H1 (cell line): ENCODE measurements around the gene KRTAP1-3. TPM values are rescaled to one million over a fixed set of nuclear protein-coding genes. Genes with fewer than 3 reads are reported as not detected.

Experiments used
- CTCF ChIA-PET: fragments of 300-600 bp; sonication (Branson Sonifier 250); formaldehyde crosslinking; loops from one replicate; lab custom pipeline; 2021; ENCODE audit not compliant: partially characterized antibody; lab: Charles Lee
- POLR2A ChIA-PET: fragments of 300-600 bp; sonication (Branson Sonifier 250); formaldehyde crosslinking; loops from one replicate; lab custom pipeline; 2021; ENCODE audit warnings: inconsistent platforms; ENCODE audit not compliant: partially characterized antibody; lab: Charles Lee
- DNase-seq, 2 experiments: peaks; one replicate each; pipeline versions ENCODE4 v3.0.0 to v3.0.0-alpha.2; 2010 to 2022; ENCODE audit warnings: low spot score in 2 of 2, low read depth in 1 of 2, mixed read lengths in 1 of 2
- FAIRE-seq: peaks from 2 replicates; lab custom pipeline; 2011; peaks lifted over from hg19 to GRCh38; lab: Jason Lieb, UNC
- H2AFZ ChIP-seq: 2 replicates; pipeline ENCODE4 v1.8.1; 2012; ENCODE audit warnings: low read length, inconsistent platforms
- H2AK5ac ChIP-seq: 2 replicates; pipeline ENCODE4 v1.6.1; 2013; ENCODE audit warnings: low read depth, low read length
- H2BK120ac ChIP-seq: replicated peaks from 2 replicates; pipeline ENCODE3; 2013; ENCODE audit warnings: low read depth, low read length, inconsistent platforms
- H2BK12ac ChIP-seq: 2 replicates; pipeline ENCODE4 v1.6.1; 2013; ENCODE audit warnings: low read depth, low read length
- H2BK15ac ChIP-seq: 2 replicates; pipeline ENCODE4 v1.6.1; 2013; ENCODE audit warnings: low read length
- H2BK20ac ChIP-seq: 2 replicates; pipeline ENCODE4 v1.6.1; 2013; ENCODE audit warnings: low read length
- H2BK5ac ChIP-seq: 2 replicates; pipeline ENCODE4 v1.6.1; 2013; ENCODE audit warnings: low read depth, low read length
- H3K14ac ChIP-seq: 2 replicates; pipeline ENCODE4 v1.6.1; 2013; ENCODE audit warnings: inconsistent platforms; ENCODE audit not compliant: insufficient read length
- H3K18ac ChIP-seq: 2 replicates; pipeline ENCODE4 v1.6.1; 2013; ENCODE audit warnings: low read length; ENCODE audit errors: extremely low read depth
- H3K23ac ChIP-seq: 2 replicates; pipeline ENCODE4 v1.6.1; 2013; ENCODE audit warnings: inconsistent platforms; ENCODE audit not compliant: insufficient read length
- H3K23me2 ChIP-seq: 2 replicates; pipeline ENCODE4 v1.6.1; 2013; ENCODE audit warnings: low read depth, low read length
- H3K27ac ChIP-seq: 2 replicates; pipeline ENCODE4 v1.6.1; 2011; ENCODE audit warnings: low read depth, low read length, inconsistent platforms
- H3K27me3 ChIP-seq, 4 experiments: replicated peaks in 1 of 4; 1 replicate in 1 of 4; 2 replicates in 3 of 4; pipeline versions ENCODE4 v1.6.1 to v1.8.1; 2011 to 2013; ENCODE audit warnings: low read length in 3 of 4, mild to moderate bottlenecking in 3 of 4, inconsistent platforms in 2 of 4, mixed read lengths in 2 of 4, moderate library complexity in 1 of 4; ENCODE audit not compliant: control insufficient read depth in 3 of 4, insufficient read depth in 3 of 4; ENCODE audit errors: extremely low read depth in 1 of 4
- H3K36me3 ChIP-seq, 4 experiments: 2 replicates each; pipeline versions ENCODE4 v1.6.1 to v1.8.1; 2011 to 2013; ENCODE audit warnings: mild to moderate bottlenecking in 4 of 4, low read length in 3 of 4, moderate library complexity in 2 of 4, control low read depth in 1 of 4, inconsistent platforms in 1 of 4; ENCODE audit not compliant: insufficient read depth in 4 of 4, control insufficient read depth in 2 of 4
- H3K4ac ChIP-seq: replicated peaks from 2 replicates; pipeline ENCODE3; 2013; ENCODE audit warnings: low read length, low read depth, mixed read lengths, inconsistent platforms; ENCODE audit not compliant: insufficient read length
- H3K4me1 ChIP-seq, 4 experiments: replicated peaks in 1 of 4; 1 replicate in 1 of 4; 2 replicates in 3 of 4; pipeline versions ENCODE4 v1.6.1 to v1.8.1; 2011 to 2013; ENCODE audit warnings: low read length in 3 of 4, inconsistent platforms in 2 of 4, mixed read lengths in 1 of 4; ENCODE audit not compliant: insufficient read depth in 4 of 4, control insufficient read depth in 3 of 4
- H3K4me2 ChIP-seq, 2 experiments: 2 replicates each; pipeline versions ENCODE4 v1.6.1 to v1.8.1; 2011 to 2013; ENCODE audit warnings: low read depth in 2 of 2, low read length in 2 of 2, control low read depth in 1 of 2, inconsistent platforms in 1 of 2, mild to moderate bottlenecking in 1 of 2; ENCODE audit not compliant: insufficient read depth in 1 of 2
- H3K4me3 ChIP-seq, 4 experiments: fragments of 200-600, 300-600 bp in 1 of 4; sonication (generic), shearing (Covaris generic), sonication (Bioruptor Twin) in 1 of 4; 2 replicates each; pipeline versions ENCODE4 v1.5.1 to v1.8.1; 2011 to 2016; ENCODE audit warnings: low read length in 4 of 4, low read depth in 3 of 4, control low read depth in 2 of 4, inconsistent platforms in 2 of 4, mild to moderate bottlenecking in 2 of 4, mixed read lengths in 1 of 4, moderate library complexity in 1 of 4; ENCODE audit not compliant: insufficient read depth in 2 of 4; ENCODE audit errors: extremely low read depth in 1 of 4
- H3K56ac ChIP-seq: replicated peaks from 2 replicates; pipeline ENCODE3; 2013; ENCODE audit warnings: low read depth, mild to moderate bottlenecking, mixed read lengths, low read length, inconsistent platforms; ENCODE audit not compliant: insufficient read length
- H3K79me1 ChIP-seq: 2 replicates; pipeline ENCODE4 v1.6.1; 2013; ENCODE audit warnings: low read depth, low read length, control low read depth
- H3K79me2 ChIP-seq, 2 experiments: 2 replicates each; pipeline versions ENCODE4 v1.6.1 to v1.8.1; 2012 to 2013; ENCODE audit warnings: low read length in 2 of 2, mild to moderate bottlenecking in 2 of 2, inconsistent platforms in 1 of 2; ENCODE audit not compliant: insufficient read depth in 2 of 2, control insufficient read depth in 1 of 2
- H3K9ac ChIP-seq, 4 experiments: replicated peaks in 1 of 4; 1 replicate in 1 of 4; 2 replicates in 3 of 4; pipeline versions ENCODE4 v1.6.1 to v1.8.1; 2011 to 2013; ENCODE audit warnings: low read depth in 3 of 4, low read length in 3 of 4, control low read depth in 2 of 4, mild to moderate bottlenecking in 2 of 4, moderate library complexity in 2 of 4, inconsistent platforms in 1 of 4; ENCODE audit errors: extremely low read depth in 1 of 4
- H3K9me3 ChIP-seq, 2 experiments: 2 replicates each; pipeline versions ENCODE4 v1.6.1 to v1.8.1; 2012 to 2013; ENCODE audit warnings: mild to moderate bottlenecking in 2 of 2, moderate library complexity in 2 of 2, control low read depth in 1 of 2, inconsistent platforms in 1 of 2, low read depth in 1 of 2, low read length in 1 of 2, mixed read lengths in 1 of 2; ENCODE audit not compliant: insufficient read depth in 2 of 2
- H4K20me1 ChIP-seq, 2 experiments: replicated peaks in 1 of 2; 2 replicates each; pipeline versions ENCODE3 to v1.8.1; 2011 to 2013; ENCODE audit warnings: inconsistent platforms in 2 of 2, low read length in 2 of 2, mild to moderate bottlenecking in 1 of 2; ENCODE audit not compliant: insufficient read depth in 2 of 2, control insufficient read depth in 1 of 2
- H4K5ac ChIP-seq: 2 replicates; pipeline ENCODE4 v1.6.1; 2013; ENCODE audit warnings: low read length, low read depth, mixed read lengths, inconsistent platforms; ENCODE audit not compliant: insufficient read length
- H4K8ac ChIP-seq: 2 replicates; pipeline ENCODE4 v1.8.0; 2013; ENCODE audit warnings: mild to moderate bottlenecking, moderate library complexity, low read length, inconsistent platforms; ENCODE audit not compliant: insufficient read depth; ENCODE audit errors: extremely low read depth
- H4K91ac ChIP-seq: replicated peaks from 2 replicates; pipeline ENCODE3; 2013; ENCODE audit warnings: low read length, mixed read lengths, inconsistent platforms; ENCODE audit not compliant: insufficient read length
- EP300 ChIP-seq, 2 experiments: IDR thresholded peaks; 1 replicate in 1 of 2; 2 replicates in 1 of 2; pipeline ENCODE4 v1.6.1; 2011 to 2012; ENCODE audit warnings: low read depth in 2 of 2, low read length in 2 of 2, mild to moderate bottlenecking in 2 of 2, borderline replicate concordance in 1 of 2, inconsistent platforms in 1 of 2, moderate library complexity in 1 of 2
- FOSL1 ChIP-seq: IDR thresholded peaks from 2 replicates; pipeline ENCODE4 v1.6.1; 2011; ENCODE audit warnings: mild to moderate bottlenecking, low read depth, low read length, moderate library complexity; ENCODE audit not compliant: insufficient read depth
- JUND ChIP-seq: IDR thresholded peaks from 2 replicates; pipeline ENCODE4 v1.6.1; 2011; ENCODE audit warnings: mild to moderate bottlenecking, improper control_type of control experiment, low read length
- KDM4A ChIP-seq: IDR thresholded peaks from one replicate; pipeline ENCODE4 v1.7.1; 2012; ENCODE audit warnings: low read depth, mild to moderate bottlenecking, moderate library complexity, low read length, inconsistent platforms; ENCODE audit not compliant: severe bottlenecking
- MAFK ChIP-seq: IDR thresholded peaks from 2 replicates; pipeline ENCODE4 v1.6.1; 2012; ENCODE audit warnings: low read depth, mild to moderate bottlenecking, improper control_type of control experiment, low read length
- PHF8 ChIP-seq: fragments of 200-600 bp; sonication (generic); conservative IDR thresholded peaks from 2 replicates; pipeline ENCODE4 v1.7.1; 2012; ENCODE audit warnings: low read depth, mild to moderate bottlenecking, inconsistent platforms, low read length, moderate library complexity
- POLR2AphosphoS5 ChIP-seq: IDR thresholded peaks from 2 replicates; pipeline ENCODE4 v1.6.1; 2011; ENCODE audit warnings: low read depth, low read length
- RNF2 ChIP-seq: fragments of 200-900, 300-1000 bp; sonication (generic); IDR thresholded peaks from 2 replicates; pipeline ENCODE4 v1.7.1; 2016; ENCODE audit warnings: borderline replicate concordance, low read depth, mild to moderate bottlenecking, antibody characterized with exemption, low read length; ENCODE audit not compliant: poor library complexity, severe bottlenecking; ENCODE audit errors: missing control alignments
- TAF1 ChIP-seq: IDR thresholded peaks from 2 replicates; pipeline ENCODE4 v1.6.1; 2011; ENCODE audit warnings: mild to moderate bottlenecking, low read depth, low read length
- TBP ChIP-seq: IDR thresholded peaks from 2 replicates; pipeline ENCODE4 v1.6.1; 2011; ENCODE audit warnings: low read depth, low read length, improper control_type of control experiment
- TCF12 ChIP-seq: IDR thresholded peaks from 2 replicates; pipeline ENCODE4 v1.6.1; 2011; ENCODE audit warnings: low read depth, mild to moderate bottlenecking, low read length
- YY1 ChIP-seq: IDR thresholded peaks from 2 replicates; pipeline ENCODE4 v1.6.1; 2011; ENCODE audit warnings: low read depth, mild to moderate bottlenecking, low read length
- polyA plus RNA-seq, 7 experiments: library from polyadenylated mRNA; depleted of rRNA in 3 of 7; stranded (reverse) in 5 of 7; unstranded in 2 of 7; fragments of >200 nt in 5 of 7; fragments of 200-250 nt in 2 of 7; gene quantifications; 1 replicate in 5 of 7; 2 replicates in 1 of 7; 4 replicates in 1 of 7; pipeline versions ENCODE4 v1.2.1 to v1.2.3, GENCODE V29; 2011 to 2013; ENCODE audit warnings: missing spikeins in 2 of 7, mixed read lengths in 2 of 7
- total RNA-seq: library from RNA; stranded (reverse); fragmentation: NEBNext Ultra II Directional; extraction: Animal tissue kit (Norgen Biotek cat#: 25700); gene quantifications from 2 replicates; pipeline ENCODE4 v1.2.1, GENCODE V29; 2021
- TF ChIP-seq, protein P1 (sequence below), 3 experiments: IDR thresholded peaks; 1 replicate in 2 of 3; 2 replicates in 1 of 3; pipeline versions ENCODE4 v1.5.1 to v1.6.1; 2011; ENCODE audit warnings: low read length in 3 of 3, mild to moderate bottlenecking in 3 of 3, inconsistent platforms in 2 of 3, low read depth in 1 of 3, moderate library complexity in 1 of 3; ENCODE audit not compliant: insufficient read depth in 1 of 3; ENCODE audit errors: control extremely low read depth in 1 of 3

Gene KRTAP1-3
- total and polyA plus RNA-seq, 2 of the 8 experiments (the other 6 are each of a cell fraction or from before 2014, with no cell fraction given) = not detected

DNA sequence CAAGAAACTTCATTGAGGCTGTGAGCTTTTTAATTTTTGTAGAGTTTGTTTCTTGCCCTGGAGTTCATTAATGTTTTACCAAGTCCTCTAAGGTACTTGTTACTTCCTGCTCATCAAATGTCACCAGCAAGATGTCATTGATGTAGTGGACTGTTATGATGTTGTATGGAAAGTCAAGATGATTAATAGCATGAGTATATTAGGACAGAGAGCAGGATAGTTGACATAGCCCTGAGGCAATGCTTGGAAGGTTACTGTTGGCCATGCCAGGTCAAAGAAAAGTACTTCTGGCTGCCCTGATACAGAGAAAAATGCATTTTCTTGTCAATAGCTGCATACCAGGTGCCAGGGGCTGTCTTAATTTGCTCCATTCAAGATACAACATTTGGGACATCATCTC is 14.3 kb downstream of the KRTAP1-3 start:
- no peak overlapping the region for H3K56ac ChIP-seq
- POLR2A ChIA-PET = no interaction called here
- CTCF ChIA-PET = interaction anchor here (0.6 to 1.3 kb wide), 4 partner anchors 40 to 459 kb away, joined by 3 to 4 read pairs (median 3); no protein-coding TSS in a partner anchor
- H3K4me1 ChIP-seq = no peaks in the 10 kb centered on the region
- no peak overlapping the region for H2BK5ac ChIP-seq
- no peak overlapping the region for H3K18ac ChIP-seq
- no peak for FAIRE-seq
- H3K4me3 ChIP-seq = no peak overlapping the region
- no peak overlapping the region for H3K23ac ChIP-seq
- no peak overlapping the region for H4K8ac ChIP-seq
- no peak overlapping the region for H3K4me2 ChIP-seq
- H4K5ac ChIP-seq = no peak overlapping the region
- H3K14ac ChIP-seq = no peak overlapping the region
- H4K20me1 ChIP-seq = no peaks in the 10 kb centered on the region
- H3K79me2 ChIP-seq = no peaks in the 10 kb centered on the region
- no peaks in the 10 kb centered on the region for H3K36me3 ChIP-seq
- no peak overlapping the region for H3K9ac ChIP-seq
- no peaks in the 10 kb centered on the region for H3K79me1 ChIP-seq
- no peaks in the 10 kb centered on the region for H3K23me2 ChIP-seq
- H3K27me3 ChIP-seq = no peaks in the 10 kb centered on the region; a peak in 1 of 7 replicates
- no peak overlapping the region for H4K91ac ChIP-seq
- no peak overlapping the region for H2BK12ac ChIP-seq
- no peak overlapping the region for H2BK15ac ChIP-seq
- H3K27ac ChIP-seq = no peak overlapping the region
- H3K9me3 ChIP-seq = no peaks in the 10 kb centered on the region
- H2AFZ ChIP-seq = no peak overlapping the region
- no peak overlapping the region for H2BK20ac ChIP-seq
- no peak for DNase-seq
- no peak overlapping the region for H3K4ac ChIP-seq
- H2BK120ac ChIP-seq = no peak overlapping the region
- H2AK5ac ChIP-seq = no peak overlapping the region
- TF ChIP-seq TAF1 (no peak), EP300 (IDR thresholded peaks at IDR 0.05; ENCODE audit: borderline replicate concordance in 1 of 2, low read depth in 2 of 2, low read length in 2 of 2) (no peak), TBP (no peak), PHF8 (no peak), KDM4A (no peak), TCF12 (no peak), MAFK (no peak), JUND (no peak), FOSL1 (no peak), POLR2AphosphoS5 (no peak), RNF2 (no peak), YY1 (no peak)
- TF ChIP-seq, protein P1, sequence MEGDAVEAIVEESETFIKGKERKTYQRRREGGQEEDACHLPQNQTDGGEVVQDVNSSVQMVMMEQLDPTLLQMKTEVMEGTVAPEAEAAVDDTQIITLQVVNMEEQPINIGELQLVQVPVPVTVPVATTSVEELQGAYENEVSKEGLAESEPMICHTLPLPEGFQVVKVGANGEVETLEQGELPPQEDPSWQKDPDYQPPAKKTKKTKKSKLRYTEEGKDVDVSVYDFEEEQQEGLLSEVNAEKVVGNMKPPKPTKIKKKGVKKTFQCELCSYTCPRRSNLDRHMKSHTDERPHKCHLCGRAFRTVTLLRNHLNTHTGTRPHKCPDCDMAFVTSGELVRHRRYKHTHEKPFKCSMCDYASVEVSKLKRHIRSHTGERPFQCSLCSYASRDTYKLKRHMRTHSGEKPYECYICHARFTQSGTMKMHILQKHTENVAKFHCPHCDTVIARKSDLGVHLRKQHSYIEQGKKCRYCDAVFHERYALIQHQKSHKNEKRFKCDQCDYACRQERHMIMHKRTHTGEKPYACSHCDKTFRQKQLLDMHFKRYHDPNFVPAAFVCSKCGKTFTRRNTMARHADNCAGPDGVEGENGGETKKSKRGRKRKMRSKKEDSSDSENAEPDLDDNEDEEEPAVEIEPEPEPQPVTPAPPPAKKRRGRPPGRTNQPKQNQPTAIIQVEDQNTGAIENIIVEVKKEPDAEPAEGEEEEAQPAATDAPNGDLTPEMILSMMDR (IDR thresholded peaks at IDR 0.05; ENCODE audit: control extremely low read depth in 1 of 3, insufficient read depth in 1 of 3, low read depth in 1 of 3, low read length in 3 of 3) = no peak
